ENCODE data around the gene CCNK.

DNA sequence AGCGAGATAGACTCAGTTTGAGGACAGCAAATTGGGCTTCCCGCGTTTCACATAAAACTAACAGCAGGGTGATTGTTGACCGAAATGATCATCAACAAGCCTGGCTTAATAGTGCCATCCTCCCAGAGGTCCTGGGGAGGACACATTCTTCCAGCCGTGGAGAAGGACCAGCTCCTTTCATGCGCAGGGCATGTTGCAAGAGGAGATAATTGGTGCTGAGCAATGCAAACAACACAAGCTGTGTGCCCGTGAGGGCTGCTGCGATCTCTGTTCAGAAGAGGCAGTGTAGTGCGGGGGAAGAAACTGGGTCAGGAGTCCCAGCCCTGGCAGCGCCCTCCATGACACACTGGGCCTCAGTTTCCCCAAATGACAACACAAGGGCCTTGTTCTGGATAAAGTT lies 68.5 kb downstream of the CCNK start:
- TF ChIP-seq EZH2 (IDR thresholded peaks at IDR 0.05) (no peak), POLR2AphosphoS5 (IDR thresholded peaks at IDR 0.05; ENCODE audit: borderline replicate concordance, low read depth, low read length) (no peak)
